ENCODE measurements around the gene ENGASE. TPM values are rescaled to one million over a fixed set of nuclear protein-coding genes. Genes with fewer than 3 reads are reported as not detected.

ENGASE gene
- total and polyA plus RNA-seq, 2 donors from 2014 or later: 14.3 to 49.3 TPM

GRCh38 chr17:79079421-79080200 is 5.0 kb downstream of the ENGASE start:
- DNase-seq: peak in 1 of 5 donors; percentile 48
- no peak for TF ChIP-seq CTCF (IDR thresholded peaks at IDR 0.05; ENCODE audit: borderline replicate concordance, extremely low read depth, insufficient read depth)
- peaks cover 0 to 17% (median 14%) of the 10 kb centered on the region in 3 donors for H3K36me3 ChIP-seq (ENCODE audit: control insufficient read depth in 2 of 3, insufficient read depth in 3 of 3, low read length in 3 of 3)
- no peak overlapping the region for H3K4me3 ChIP-seq (ENCODE audit: low read length in 3 of 3)
- H3K9me3 ChIP-seq (ENCODE audit: control insufficient read depth in 2 of 3, insufficient read depth in 1 of 3, low read length in 3 of 3): no peaks in the 10 kb centered on the region
- no peak for FAIRE-seq
- no peaks in the 10 kb centered on the region for H3K27me3 ChIP-seq (ENCODE audit: control insufficient read depth, insufficient read depth, low read length)
- no peak overlapping the region for H3K27ac ChIP-seq (ENCODE audit: low read depth in 2 of 2, low read length in 2 of 2)
- intact Hi-C loops (cut with DNase I): loop anchor here (5.0 kb wide), 1 partner anchor 32 kb away; no protein-coding TSS in a partner anchor
- H3K9ac ChIP-seq (ENCODE audit: low read length in 3 of 3): no peak overlapping the region
- peaks cover 0 to 11% (median 0%) of the 10 kb centered on the region in 3 donors for H3K4me1 ChIP-seq (ENCODE audit: control insufficient read depth in 2 of 3, insufficient read depth in 2 of 3, low read depth in 1 of 3, low read length in 3 of 3)

- Histone ChIP-seq H3K9me3 (ENCODE audit: control insufficient read depth in 2 of 3, insufficient read depth in 1 of 3, low read length in 3 of 3) (no peaks in the 10 kb centered on the region), H3K36me3 (ENCODE audit: control insufficient read depth in 2 of 3, insufficient read depth in 3 of 3, low read length in 3 of 3) (peaks cover 0 to 17% (median 14%) of the 10 kb centered on the region in 3 donors), H3K9ac (ENCODE audit: low read length in 3 of 3) (no peak overlapping the region), H3K27me3 (ENCODE audit: control insufficient read depth, insufficient read depth, low read length) (no peaks in the 10 kb centered on the region), H3K27ac (ENCODE audit: low read depth in 2 of 2, low read length in 2 of 2) (no peak overlapping the region), H3K4me1 (ENCODE audit: control insufficient read depth in 2 of 3, insufficient read depth in 2 of 3, low read depth in 1 of 3, low read length in 3 of 3) (peaks cover 0 to 10% (median 0%) of the 10 kb centered on the region in 3 donors), H3K4me3 (ENCODE audit: low read length in 3 of 3) (no peak overlapping the region)
- FAIRE-seq: no peak
- intact Hi-C loops (cut with DNase I): loop anchor here (5.0 kb wide), 1 partner anchor 33 kb away; no protein-coding TSS in a partner anchor
- peak in 1 of 5 donors; percentile 37 for DNase-seq
- TF ChIP-seq CTCF (IDR thresholded peaks at IDR 0.05; ENCODE audit: borderline replicate concordance, extremely low read depth, insufficient read depth): no peak
Observed at GRCh38 chr17:79080349-79080748, 5.7 kb downstream of the ENGASE start.

- no peak overlapping the region for H3K9ac ChIP-seq (ENCODE audit: low read length in 3 of 3)
- H3K36me3 ChIP-seq (ENCODE audit: control insufficient read depth in 2 of 3, insufficient read depth in 3 of 3, low read length in 3 of 3): peaks cover 0 to 17% (median 14%) of the 10 kb centered on the region in 3 donors
- DNase-seq (peak in 1 of 5 donors; percentile 40), FAIRE-seq (no peak)
- intact Hi-C loops (cut with DNase I): loop anchor here (5.0 kb wide), 1 partner anchor 34 kb away; no protein-coding TSS in a partner anchor
- no peak overlapping the region for H3K4me3 ChIP-seq (ENCODE audit: low read length in 3 of 3)
- peaks cover 0 to 6% (median 0%) of the 10 kb centered on the region in 3 donors for H3K4me1 ChIP-seq (ENCODE audit: control insufficient read depth in 2 of 3, insufficient read depth in 2 of 3, low read depth in 1 of 3, low read length in 3 of 3)
- no peaks in the 10 kb centered on the region for H3K9me3 ChIP-seq (ENCODE audit: control insufficient read depth in 2 of 3, insufficient read depth in 1 of 3, low read length in 3 of 3)
- H3K27ac ChIP-seq (ENCODE audit: low read depth in 2 of 2, low read length in 2 of 2): no peak overlapping the region
- no peaks in the 10 kb centered on the region for H3K27me3 ChIP-seq (ENCODE audit: control insufficient read depth, insufficient read depth, low read length)
- no peak for TF ChIP-seq CTCF (IDR thresholded peaks at IDR 0.05; ENCODE audit: borderline replicate concordance, extremely low read depth, insufficient read depth)
Observed at GRCh38 chr17:79080761-79081290, 6.2 kb downstream of the ENGASE start.

Data from kidney (tissue), 14 donors.